NCI-H2081 (cell line): Measurements from ENCODE around the gene PIGC.

Experiments
- DNase-seq, 2 experiments: peaks; one replicate each; lab custom pipeline; 2025; lab: John Stamatoyannopoulos, UW

PIGC gene

GRCh38 chr1:172398970-172399755 is 44.7 kb downstream of the PIGC start:
- peak; percentile 66 to 80 for DNase-seq

GRCh38 chr1:172398193-172398592 is 45.7 kb downstream of the PIGC start:
- DNase-seq: no peak

- no peak for DNase-seq
Measured at GRCh38 chr1:172397633-172398032, 46.2 kb downstream of the PIGC start.

- no peak for DNase-seq
Measured at GRCh38 chr1:172397221-172397620, 46.6 kb downstream of the PIGC start.

- DNase-seq: no peak
Measured at GRCh38 chr1:172395576-172395975, 48.3 kb downstream of the PIGC start.

GRCh38 chr1:172394811-172395210 is 49.1 kb downstream of the PIGC start:
- no peak for DNase-seq

GRCh38 chr1:172394141-172394751 is 49.6 kb downstream of the PIGC start:
- peak in 1 of 2 experiments; percentile 34 for DNase-seq

GRCh38 chr1:172393354-172393753 is 50.5 kb downstream of the PIGC start:
- no peak for DNase-seq

GRCh38 chr1:172391976-172392375 is 51.9 kb downstream of the PIGC start:
- no peak for DNase-seq
